WERI-Rb-1 (cell line): ENCODE results near the gene ABCG8.
A peak's percentile ranks its signal among the peaks of the same experiment; 100 is the strongest.

Experiments
- DNase-seq: peaks from one replicate; pipeline ENCODE4 v3.0.0-alpha.2; 2020
- H3K27ac ChIP-seq: fragments of 250-450 bp; sonication (Bioruptor Pico); 2 replicates; pipeline ENCODE4 v1.5.1; 2020; ENCODE audit warnings: mild to moderate bottlenecking, moderate library complexity
- H3K27me3 ChIP-seq: fragments of 250-450 bp; sonication (Bioruptor Pico); 2 replicates; pipeline ENCODE4 v1.5.1; 2021; ENCODE audit warnings: mild to moderate bottlenecking, low read depth, moderate library complexity; ENCODE audit not compliant: insufficient read depth, severe bottlenecking
- H3K36me3 ChIP-seq: fragments of 250-450 bp; sonication (Bioruptor Pico); 2 replicates; pipeline ENCODE4 v1.5.1; 2020; ENCODE audit warnings: mild to moderate bottlenecking, moderate library complexity
- H3K4me3 ChIP-seq: 2 replicates; pipeline ENCODE4 v1.5.1; 2011; ENCODE audit warnings: low read depth, mild to moderate bottlenecking, control low read depth, low read length
- H3K9me3 ChIP-seq: fragments of 250-450 bp; sonication (Bioruptor Pico); 2 replicates; pipeline ENCODE4 v1.5.1; 2021; ENCODE audit warnings: mild to moderate bottlenecking, moderate library complexity; ENCODE audit not compliant: severe bottlenecking
- TF ChIP-seq, protein P1 (sequence below): IDR thresholded peaks from 2 replicates; pipeline ENCODE4 v1.5.1; 2011; ENCODE audit warnings: low read depth, mild to moderate bottlenecking, control low read depth, inconsistent platforms, low read length

Gene ABCG8

DNA sequence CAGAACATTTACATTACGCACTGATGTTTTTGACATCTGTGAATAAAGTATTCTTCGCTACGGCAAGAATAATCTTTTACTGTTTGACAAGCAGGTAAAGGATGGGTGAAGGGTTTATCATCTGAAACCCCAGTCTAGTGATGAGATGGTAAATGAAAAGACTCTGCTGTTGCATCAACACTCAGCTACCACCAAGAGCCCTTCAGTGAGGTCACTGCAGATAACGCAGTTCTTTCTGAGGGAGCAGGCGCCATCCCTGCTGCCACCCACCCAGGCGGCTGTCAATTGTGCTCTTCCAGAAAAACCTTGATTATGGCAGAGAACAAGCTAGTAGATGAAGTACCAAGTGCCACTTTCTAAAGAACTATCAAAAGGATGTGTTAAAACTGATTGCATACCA lies 58.7 kb downstream of the ABCG8 start:
- no peak for DNase-seq
- H3K27me3 ChIP-seq: no peaks in the 10 kb centered on the region
- H3K36me3 ChIP-seq: peaks cover 87% of the 10 kb centered on the region

DNA sequence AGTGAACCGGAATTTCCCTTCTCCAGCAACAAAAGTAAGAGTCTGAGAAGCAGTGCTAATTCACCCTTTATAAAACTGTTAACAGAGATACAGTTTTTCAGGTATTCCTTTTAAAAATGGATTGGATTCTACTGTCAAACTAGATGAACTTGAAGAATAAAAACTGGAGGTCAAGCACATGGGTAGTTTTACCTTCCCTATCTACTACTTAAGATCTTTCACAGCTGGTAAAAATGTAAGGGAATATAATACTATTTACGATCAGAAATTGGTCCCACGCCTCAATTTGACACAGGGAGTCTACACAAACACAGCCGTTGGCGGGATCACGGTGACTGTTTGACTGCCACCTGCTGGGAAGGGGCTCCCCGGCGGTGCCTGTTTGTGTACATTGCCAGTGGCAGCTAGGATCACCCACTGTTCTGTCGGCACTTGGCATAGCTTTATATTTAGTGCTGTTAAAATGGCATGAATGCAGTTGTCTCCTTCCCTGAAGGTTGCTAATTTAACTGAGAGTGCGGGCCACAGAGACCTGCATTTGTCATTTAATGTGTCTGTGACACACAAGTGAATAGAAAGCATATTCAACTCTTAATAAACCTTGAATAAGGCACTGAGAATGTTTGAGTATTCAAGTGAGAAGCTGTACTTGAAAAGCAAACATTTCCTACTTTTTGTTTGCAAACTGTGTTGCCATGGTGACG lies 59.5 kb downstream of the ABCG8 start:
- Histone ChIP-seq H3K36me3 (peaks cover 84% of the 10 kb centered on the region), H3K27me3 (no peaks in the 10 kb centered on the region), H3K4me3 (no peak overlapping the region), H3K9me3 (no peaks in the 10 kb centered on the region), H3K27ac (no peak overlapping the region)
- DNase-seq: no peak
- TF ChIP-seq, protein P1, sequence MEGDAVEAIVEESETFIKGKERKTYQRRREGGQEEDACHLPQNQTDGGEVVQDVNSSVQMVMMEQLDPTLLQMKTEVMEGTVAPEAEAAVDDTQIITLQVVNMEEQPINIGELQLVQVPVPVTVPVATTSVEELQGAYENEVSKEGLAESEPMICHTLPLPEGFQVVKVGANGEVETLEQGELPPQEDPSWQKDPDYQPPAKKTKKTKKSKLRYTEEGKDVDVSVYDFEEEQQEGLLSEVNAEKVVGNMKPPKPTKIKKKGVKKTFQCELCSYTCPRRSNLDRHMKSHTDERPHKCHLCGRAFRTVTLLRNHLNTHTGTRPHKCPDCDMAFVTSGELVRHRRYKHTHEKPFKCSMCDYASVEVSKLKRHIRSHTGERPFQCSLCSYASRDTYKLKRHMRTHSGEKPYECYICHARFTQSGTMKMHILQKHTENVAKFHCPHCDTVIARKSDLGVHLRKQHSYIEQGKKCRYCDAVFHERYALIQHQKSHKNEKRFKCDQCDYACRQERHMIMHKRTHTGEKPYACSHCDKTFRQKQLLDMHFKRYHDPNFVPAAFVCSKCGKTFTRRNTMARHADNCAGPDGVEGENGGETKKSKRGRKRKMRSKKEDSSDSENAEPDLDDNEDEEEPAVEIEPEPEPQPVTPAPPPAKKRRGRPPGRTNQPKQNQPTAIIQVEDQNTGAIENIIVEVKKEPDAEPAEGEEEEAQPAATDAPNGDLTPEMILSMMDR: peak; percentile 55

More for the DNA sequence above, 58.7 kb downstream of the ABCG8 start:
- no peaks in the 10 kb centered on the region for H3K9me3 ChIP-seq
- no peak overlapping the region for H3K4me3 ChIP-seq
- TF ChIP-seq, protein P1: no peak
- no peak overlapping the region for H3K27ac ChIP-seq

DNA sequence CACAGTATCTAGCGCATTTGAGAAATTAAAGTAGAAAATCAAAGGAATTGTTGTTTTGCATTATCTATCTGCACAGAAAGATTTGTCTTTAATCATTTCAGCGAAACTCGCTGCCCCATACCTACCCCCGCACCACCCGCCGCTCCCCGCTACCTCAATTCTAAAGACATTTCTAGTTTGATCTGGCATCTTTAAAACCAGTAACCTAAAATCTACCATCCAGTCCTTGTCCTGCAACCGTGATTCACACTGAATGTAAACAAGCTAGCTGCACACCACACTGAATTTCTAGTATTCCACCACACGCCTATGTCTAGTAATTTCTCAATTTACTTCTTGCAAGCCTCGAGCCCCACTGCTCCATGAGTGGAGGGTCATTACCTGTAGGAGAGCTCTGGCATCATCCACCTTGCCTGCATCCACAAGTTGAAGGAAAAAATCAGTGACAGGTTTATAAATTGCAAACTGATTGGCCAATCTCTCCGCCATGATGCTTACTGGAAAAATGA lies 60.1 kb downstream of the ABCG8 start:
- DNase-seq: no peak
- TF ChIP-seq, protein P1: no peak

DNA sequence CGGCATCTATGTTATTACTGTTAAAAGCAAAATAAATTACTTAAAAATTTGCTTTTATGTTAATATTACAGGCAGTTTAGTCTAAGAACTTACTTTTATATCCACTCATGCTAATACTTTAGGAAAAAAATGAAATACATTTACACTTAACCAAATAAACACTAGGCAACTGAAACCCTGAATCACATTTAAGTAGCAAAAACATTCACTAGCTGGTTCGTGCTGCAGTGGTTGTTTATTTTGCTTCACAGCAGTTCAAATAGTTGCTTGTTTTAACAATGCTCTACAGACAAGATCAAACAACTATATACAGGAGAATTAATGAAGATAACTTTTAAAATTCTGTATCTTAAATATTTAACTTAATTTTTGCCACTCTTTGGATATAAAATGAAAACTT lies 60.8 kb downstream of the ABCG8 start:
- H3K27ac ChIP-seq: no peak overlapping the region
- TF ChIP-seq, protein P1: no peak
- no peak overlapping the region for H3K4me3 ChIP-seq
- H3K27me3 ChIP-seq: no peaks in the 10 kb centered on the region
- H3K9me3 ChIP-seq: no peaks in the 10 kb centered on the region
- no peak for DNase-seq
- peaks cover 80% of the 10 kb centered on the region for H3K36me3 ChIP-seq

More for the DNA sequence above, 60.1 kb downstream of the ABCG8 start:
- Histone ChIP-seq H3K4me3 (no peak overlapping the region), H3K27ac (no peak overlapping the region), H3K27me3 (no peaks in the 10 kb centered on the region), H3K36me3 (peaks cover 81% of the 10 kb centered on the region), H3K9me3 (no peaks in the 10 kb centered on the region)

DNA sequence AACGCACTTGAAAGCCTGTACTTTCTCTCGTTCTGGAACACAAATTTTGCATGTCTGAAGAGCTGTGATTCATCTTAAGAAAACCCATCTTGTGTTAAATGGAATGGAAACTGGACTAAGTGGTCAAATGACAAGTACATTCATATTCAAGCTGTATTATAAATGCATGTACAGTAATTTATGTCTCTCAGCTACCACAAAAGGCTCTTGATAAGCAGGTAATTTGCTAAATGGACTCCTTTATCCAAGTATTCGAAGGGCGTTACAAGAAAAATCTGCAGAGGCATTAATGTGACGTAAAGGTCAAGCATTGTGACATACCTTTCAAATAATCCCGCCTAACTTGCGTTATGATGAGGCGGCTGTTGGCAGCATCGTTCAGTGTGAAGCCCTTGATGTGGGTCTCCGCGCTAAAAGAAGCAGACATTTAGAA lies 66.6 kb downstream of the ABCG8 start:
- H3K27me3 ChIP-seq: no peaks in the 10 kb centered on the region
- no peak for DNase-seq
- TF ChIP-seq, protein P1: no peak
- H3K27ac ChIP-seq: no peak overlapping the region
- H3K4me3 ChIP-seq: no peak overlapping the region
- H3K9me3 ChIP-seq: no peaks in the 10 kb centered on the region
- H3K36me3 ChIP-seq: peaks cover 63% of the 10 kb centered on the region
